H1 (cell line): ENCODE results near the gene ADAMTS1. TPM values are rescaled to one million over a fixed set of nuclear protein-coding genes. Genes with fewer than 3 reads are reported as not detected.

Experiments used
- BACH1 ChIP-seq: IDR thresholded peaks from 2 replicates; pipeline ENCODE4 v1.6.1; 2012; ENCODE audit warnings: low read length, improper control_type of control experiment
- CEBPB ChIP-seq: IDR thresholded peaks from 2 replicates; pipeline ENCODE4 v1.6.1; 2012; ENCODE audit warnings: low read depth, low read length
- CHD7 ChIP-seq: fragments of 300-600 bp; sonication (generic); IDR thresholded peaks from 2 replicates; pipeline ENCODE4 v1.7.1; 2012; ENCODE audit warnings: low read length, moderate library complexity, mild to moderate bottlenecking, inconsistent platforms; ENCODE audit not compliant: insufficient replicate concordance
- KDM5A ChIP-seq: fragments of 200-600 bp; IDR thresholded peaks from 2 replicates; pipeline ENCODE4 v1.7.1; 2012; ENCODE audit warnings: mild to moderate bottlenecking, low read length, inconsistent platforms, mixed read lengths
- RFX5 ChIP-seq: IDR thresholded peaks from 2 replicates; pipeline ENCODE4 v1.6.1; 2011; ENCODE audit warnings: low read depth, low read length, improper control_type of control experiment, borderline replicate concordance
- SIN3A ChIP-seq, 2 experiments: IDR thresholded peaks in 1 of 2; conservative IDR thresholded peaks in 1 of 2; 2 replicates each; pipeline ENCODE4 v1.6.1; 2011 to 2012; ENCODE audit warnings: low read length in 2 of 2, improper control_type of control experiment in 1 of 2, low read depth in 1 of 2, mild to moderate bottlenecking in 1 of 2
- SP4 ChIP-seq: IDR thresholded peaks from 2 replicates; pipeline ENCODE4 v1.6.1; 2012; ENCODE audit warnings: low read length, inconsistent platforms
- TAF1 ChIP-seq: IDR thresholded peaks from 2 replicates; pipeline ENCODE4 v1.6.1; 2011; ENCODE audit warnings: mild to moderate bottlenecking, low read depth, low read length
- polyA plus RNA-seq, 7 experiments: library from polyadenylated mRNA; depleted of rRNA in 3 of 7; stranded (reverse) in 5 of 7; unstranded in 2 of 7; fragments of >200 nt in 5 of 7; fragments of 200-250 nt in 2 of 7; gene quantifications; 1 replicate in 5 of 7; 2 replicates in 1 of 7; 4 replicates in 1 of 7; pipeline versions ENCODE4 v1.2.1 to v1.2.3, GENCODE V29; 2011 to 2013; ENCODE audit warnings: missing spikeins in 2 of 7, mixed read lengths in 2 of 7
- total RNA-seq: library from RNA; stranded (reverse); fragmentation: NEBNext Ultra II Directional; extraction: Animal tissue kit (Norgen Biotek cat#: 25700); gene quantifications from 2 replicates; pipeline ENCODE4 v1.2.1, GENCODE V29; 2021

ADAMTS1 gene
- total and polyA plus RNA-seq, 2 of the 8 experiments (the other 6 are each of a cell fraction or from before 2014, with no cell fraction given): 10.7 to 22.4 TPM

DNA sequence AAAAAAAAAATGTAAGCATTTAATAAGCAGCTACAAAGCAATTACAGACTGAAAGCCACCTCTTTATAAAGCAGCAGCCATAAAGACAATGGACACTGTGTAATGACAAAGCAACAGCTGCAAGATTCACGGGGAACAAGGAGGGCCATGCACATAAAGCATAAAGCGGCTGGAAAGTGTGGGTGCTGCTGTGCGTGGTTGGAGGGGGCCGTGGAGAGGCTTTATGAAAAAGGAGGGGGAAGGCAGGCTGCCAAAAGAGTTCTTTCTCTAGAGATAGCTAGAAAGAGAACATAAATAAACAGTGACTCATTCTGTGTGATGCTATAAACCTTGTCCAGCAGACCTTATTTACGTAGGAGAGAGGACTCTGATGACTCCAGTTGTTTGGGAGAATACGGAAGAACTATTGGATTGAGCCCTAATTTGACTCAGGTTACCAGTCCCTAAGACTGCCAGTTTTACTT, 49.3 kb downstream of the ADAMTS1 start (continued):
- TF ChIP-seq CHD7 (no peak), KDM5A (no peak), TAF1 (no peak), SP4 (no peak), BACH1 (no peak), RFX5 (no peak), CEBPB (no peak), SIN3A (conservative IDR thresholded peaks at IDR 0.05 in 1 of 2, IDR thresholded peaks at IDR 0.05 in 1 of 2; ENCODE audit: low read depth in 1 of 2, low read length in 2 of 2) (no peak)
